Brain microvascular endothelial cell (primary cell): ENCODE results near the gene SEMA6A.

Experiments used
- DNase-seq: peaks from one replicate; pipeline ENCODE4 v3.0.0-alpha.2; 2020
- H3K27ac ChIP-seq: fragments of 250-450 bp; sonication (Bioruptor Pico); 2 replicates; pipeline ENCODE4 v1.5.1; 2020; ENCODE audit warnings: mild to moderate bottlenecking, moderate library complexity
- H3K27me3 ChIP-seq: fragments of 250-450 bp; sonication (Bioruptor Pico); replicated peaks from 2 replicates; pipeline ENCODE4 v1.5.1; 2020; ENCODE audit warnings: mild to moderate bottlenecking
- H3K36me3 ChIP-seq: fragments of 250-450 bp; sonication (Bioruptor Pico); replicated peaks from 2 replicates; pipeline ENCODE4 v1.5.1; 2020; ENCODE audit warnings: mild to moderate bottlenecking
- H3K4me3 ChIP-seq: 2 replicates; pipeline ENCODE4 v1.5.1; 2011; ENCODE audit warnings: low read depth, mild to moderate bottlenecking, control low read depth, low read length, moderate library complexity
- in situ Hi-C: cut with HindIII; loops from 2 replicates; pipeline ENCODE4 v1.10.0; 2017; ENCODE audit warnings: low sequenced_read_pairs, low pct_ligation_motif_present
- TF ChIP-seq, protein P1 (sequence below): IDR thresholded peaks from 2 replicates; pipeline ENCODE4 v1.5.1; 2011; ENCODE audit warnings: low read depth, mild to moderate bottlenecking, moderate library complexity, low read length, control low read depth, inconsistent platforms; ENCODE audit errors: missing control alignments

Gene SEMA6A

GRCh38 chr5:116543501-116543900, 31.1 kb downstream of the SEMA6A start:
- DNase-seq: peak; percentile 62
- in situ Hi-C loops: no loop called here
- no peak overlapping the region for H3K4me3 ChIP-seq
- no peaks in the 10 kb centered on the region for H3K27me3 ChIP-seq
- H3K36me3 ChIP-seq: no peaks in the 10 kb centered on the region
- TF ChIP-seq, protein P1, sequence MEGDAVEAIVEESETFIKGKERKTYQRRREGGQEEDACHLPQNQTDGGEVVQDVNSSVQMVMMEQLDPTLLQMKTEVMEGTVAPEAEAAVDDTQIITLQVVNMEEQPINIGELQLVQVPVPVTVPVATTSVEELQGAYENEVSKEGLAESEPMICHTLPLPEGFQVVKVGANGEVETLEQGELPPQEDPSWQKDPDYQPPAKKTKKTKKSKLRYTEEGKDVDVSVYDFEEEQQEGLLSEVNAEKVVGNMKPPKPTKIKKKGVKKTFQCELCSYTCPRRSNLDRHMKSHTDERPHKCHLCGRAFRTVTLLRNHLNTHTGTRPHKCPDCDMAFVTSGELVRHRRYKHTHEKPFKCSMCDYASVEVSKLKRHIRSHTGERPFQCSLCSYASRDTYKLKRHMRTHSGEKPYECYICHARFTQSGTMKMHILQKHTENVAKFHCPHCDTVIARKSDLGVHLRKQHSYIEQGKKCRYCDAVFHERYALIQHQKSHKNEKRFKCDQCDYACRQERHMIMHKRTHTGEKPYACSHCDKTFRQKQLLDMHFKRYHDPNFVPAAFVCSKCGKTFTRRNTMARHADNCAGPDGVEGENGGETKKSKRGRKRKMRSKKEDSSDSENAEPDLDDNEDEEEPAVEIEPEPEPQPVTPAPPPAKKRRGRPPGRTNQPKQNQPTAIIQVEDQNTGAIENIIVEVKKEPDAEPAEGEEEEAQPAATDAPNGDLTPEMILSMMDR: no peak
- H3K27ac ChIP-seq: no peak overlapping the region

DNA sequence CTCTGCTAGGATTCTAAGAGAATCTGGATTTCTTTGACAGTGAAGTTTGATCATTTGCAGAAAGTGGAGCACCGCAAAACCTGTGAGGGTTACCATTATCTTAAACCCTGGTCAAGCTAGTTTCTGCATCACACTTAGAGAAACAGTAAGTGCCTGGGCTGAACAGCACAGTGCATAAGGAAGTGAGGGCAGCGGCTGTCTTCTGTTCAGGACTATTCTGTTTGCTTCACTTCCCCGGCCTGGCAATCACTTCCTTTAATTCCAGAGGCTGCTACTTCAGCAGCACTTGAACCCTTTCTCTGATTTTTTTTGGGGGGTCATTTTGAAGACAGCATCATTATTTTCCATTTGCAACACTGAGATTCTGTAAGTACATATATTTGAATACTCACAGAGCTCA, 32.0 kb downstream of the SEMA6A start:
- Histone ChIP-seq H3K27me3 (no peaks in the 10 kb centered on the region), H3K27ac (no peak overlapping the region), H3K4me3 (no peak overlapping the region), H3K36me3 (no peaks in the 10 kb centered on the region)
- DNase-seq: no peak
- TF ChIP-seq, protein P1: no peak
- in situ Hi-C loops: no loop called here

DNA sequence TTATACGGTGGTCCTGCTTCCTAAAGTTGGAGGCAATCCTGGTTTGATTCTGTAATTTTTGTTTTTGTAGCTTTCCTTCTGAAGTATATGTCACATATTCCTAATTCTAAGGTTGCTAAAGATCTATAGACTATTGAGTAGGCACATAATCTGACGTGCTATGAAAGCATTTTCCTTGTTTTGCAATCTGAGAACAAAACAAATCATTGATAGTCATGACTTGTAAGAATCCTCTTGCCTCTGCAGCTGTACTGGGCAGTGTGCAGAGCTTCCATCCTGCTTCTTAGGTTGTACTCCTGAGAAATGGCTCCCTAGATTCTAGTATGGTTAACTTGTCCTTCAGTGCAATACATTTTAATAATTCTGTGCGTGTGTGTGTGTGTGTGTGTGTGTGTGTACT, 35.4 kb downstream of the SEMA6A start:
- Histone ChIP-seq H3K27me3 (no peaks in the 10 kb centered on the region), H3K4me3 (no peak overlapping the region), H3K27ac (no peak overlapping the region), H3K36me3 (no peaks in the 10 kb centered on the region)
- DNase-seq: no peak
- in situ Hi-C loops: no loop called here
- TF ChIP-seq, protein P1: no peak

- DNase-seq: no peak
- TF ChIP-seq, protein P1: no peak
- in situ Hi-C loops: no loop called here
- Histone ChIP-seq H3K36me3 (no peaks in the 10 kb centered on the region), H3K27ac (no peak overlapping the region), H3K4me3 (no peak overlapping the region), H3K27me3 (no peaks in the 10 kb centered on the region)
These were observed 38.1 kb downstream of the SEMA6A start for GRCh38 chr5:116536316-116537083.

DNA sequence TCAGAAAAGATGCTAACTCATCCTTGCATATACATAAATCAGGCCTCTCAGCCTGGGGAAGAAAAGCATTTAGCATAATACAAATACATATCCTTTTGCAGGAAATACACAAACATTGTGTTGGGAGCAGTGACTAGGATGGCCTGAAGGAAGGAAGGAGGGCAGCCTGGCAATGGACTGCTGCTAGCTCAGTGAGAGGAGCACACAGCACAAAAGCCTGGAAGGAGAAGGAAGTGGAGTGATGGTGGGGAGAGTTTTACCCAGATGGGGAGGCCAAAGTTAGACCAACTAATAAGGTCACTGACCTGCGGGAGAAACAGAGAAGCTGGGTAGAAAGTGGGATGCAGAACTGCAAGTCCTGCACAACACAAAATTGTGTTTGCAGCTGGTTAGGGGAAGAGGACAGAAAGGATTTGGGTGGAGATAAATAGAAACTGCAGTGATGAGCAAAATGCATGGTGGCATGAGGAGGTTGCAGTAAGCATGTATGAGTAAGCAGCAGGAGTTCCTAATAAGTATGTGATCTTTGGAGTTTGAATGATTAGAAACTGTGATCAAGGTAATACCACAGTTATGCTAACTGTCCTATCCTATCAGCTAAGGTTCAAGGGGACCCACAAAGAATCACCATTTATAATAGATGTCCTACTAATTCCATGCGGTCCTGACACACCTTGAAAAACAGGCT, 39.5 kb downstream of the SEMA6A start:
- DNase-seq: no peak
- no peaks in the 10 kb centered on the region for H3K36me3 ChIP-seq
- TF ChIP-seq, protein P1: no peak
- no peak overlapping the region for H3K4me3 ChIP-seq
- in situ Hi-C loops: no loop called here
- H3K27me3 ChIP-seq: no peaks in the 10 kb centered on the region
- no peak overlapping the region for H3K27ac ChIP-seq
